HG03457 (cell line): ENCODE measurements around the gene NPIPA3.
"Not testable (repeated sequence)": the region's sequence is repeated elsewhere in the genome, so short reads cannot be mapped to it uniquely, and the experiment has no call there.

ENCODE experiments used
- ATAC-seq: cut with Tn5 transposase; IDR thresholded peaks from one replicate; pipeline ENCODE4 v1.9.1; 2021; ENCODE audit warnings: moderate number of reproducible peaks; ENCODE audit not compliant: unreplicated experiment

The NPIPA3 gene

DNA sequence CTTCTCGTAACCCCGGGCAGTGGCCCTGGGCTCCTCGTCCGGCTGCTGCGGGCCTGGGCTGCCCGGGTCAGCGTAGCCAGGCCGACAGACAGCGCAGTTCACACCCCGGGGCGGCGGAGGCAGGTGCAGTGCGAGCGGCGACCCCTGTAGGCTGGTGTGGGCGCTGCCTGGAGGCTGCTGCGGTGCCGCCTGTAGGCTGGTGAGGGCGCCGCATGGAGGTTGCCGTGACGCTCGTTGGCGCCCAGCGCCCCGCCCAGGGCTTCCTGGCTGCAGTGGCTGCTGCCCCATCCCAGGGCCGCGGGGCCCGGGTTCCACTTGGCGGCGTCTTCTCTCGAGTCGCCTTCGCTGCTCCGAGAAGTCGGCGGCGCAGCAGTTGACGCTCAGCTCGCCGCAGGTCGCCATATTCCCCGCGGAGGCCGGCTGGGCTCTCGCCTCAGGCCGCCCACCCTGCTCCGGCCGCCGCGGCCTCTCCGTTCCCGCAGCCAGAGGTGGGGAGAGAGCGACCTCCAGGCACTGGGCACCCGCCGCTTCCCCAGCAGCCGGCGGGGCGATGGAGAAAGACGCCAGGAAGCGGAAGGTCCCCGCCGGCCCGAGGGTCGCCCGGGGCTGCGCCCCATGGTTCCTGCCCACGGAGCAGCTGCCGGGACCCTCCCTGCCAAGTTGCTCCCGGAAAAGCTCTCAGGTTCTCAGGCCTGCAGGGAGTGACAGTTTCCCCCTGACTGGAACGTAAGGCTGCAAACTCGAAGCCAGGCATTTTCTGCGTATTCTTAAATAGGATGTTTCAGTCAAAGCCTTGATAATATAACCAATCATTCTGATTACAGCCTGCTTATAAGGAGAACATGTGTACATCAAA, at the start of gene NPIPA3:
Gene NPIPA3 (plus strand): TSS at position 256 of the 856 bp plus-strand sequence. CDS start 5,533 bp downstream, outside the sequence.
- ATAC-seq, result peak; percentile 98

DNA sequence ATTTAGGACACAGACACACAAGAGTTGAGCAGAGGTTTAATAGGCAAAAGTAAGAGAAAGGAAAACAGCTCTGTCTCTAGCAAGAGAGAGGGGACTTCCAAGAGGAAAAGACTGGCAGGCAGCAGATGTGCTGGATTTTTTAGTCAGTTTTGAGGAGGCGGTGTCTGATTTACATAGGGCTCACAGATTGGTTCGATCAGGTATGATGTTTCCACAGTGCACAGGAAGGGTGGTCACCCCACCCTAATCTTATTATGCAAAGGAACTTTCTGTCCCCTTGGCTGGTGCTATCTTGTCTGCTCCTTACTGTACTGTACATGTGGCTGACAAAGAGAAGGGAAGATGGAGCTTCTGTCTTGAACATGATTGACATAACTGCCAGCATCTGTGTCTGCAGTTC, 45.1 kb upstream of the NPIPA3 start:
- no peak for ATAC-seq

DNA sequence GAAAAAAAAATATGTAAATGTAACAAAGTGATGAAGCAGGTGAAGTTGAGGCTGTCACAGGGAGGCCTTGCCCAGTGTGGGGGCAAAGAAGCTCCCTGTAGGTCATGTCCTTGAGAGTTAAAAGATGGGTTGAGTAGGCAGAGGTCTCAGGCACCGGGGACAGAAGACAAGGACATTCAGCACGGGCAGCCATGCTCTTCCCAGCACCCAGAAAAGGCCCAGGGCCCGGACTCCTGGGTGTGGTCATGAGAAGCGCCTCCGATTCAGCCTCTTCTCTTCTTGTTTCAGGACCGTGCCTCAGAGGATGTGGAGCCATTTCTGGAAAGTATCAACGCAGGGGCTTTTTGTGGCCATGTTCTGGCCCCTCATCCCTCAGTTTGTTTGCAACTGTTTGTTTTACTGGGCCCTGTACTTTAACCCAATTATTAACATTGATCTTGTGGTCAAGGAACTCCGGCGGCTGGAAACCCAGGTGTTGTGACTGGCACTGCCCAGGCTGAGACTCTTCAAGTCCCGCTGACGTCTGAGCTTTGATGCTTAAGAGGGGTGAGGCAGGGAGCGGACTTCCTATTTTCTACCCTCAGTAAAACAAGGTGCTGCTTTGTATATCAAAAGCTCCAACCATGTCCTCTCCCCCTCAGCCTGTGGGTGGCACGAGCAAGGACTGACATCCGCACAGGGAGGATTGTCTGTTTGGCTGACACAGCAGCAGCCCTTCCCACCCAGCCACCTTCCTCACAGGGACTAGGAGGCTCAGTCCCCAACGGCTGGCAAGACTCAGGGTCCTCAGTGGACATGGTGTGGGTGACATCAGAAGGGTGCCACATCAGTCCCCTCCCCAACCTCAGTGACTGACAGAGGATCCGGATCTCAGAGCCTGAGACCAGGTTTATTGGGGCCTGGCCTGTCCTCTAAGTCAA, 35.6 kb upstream of the NPIPA3 start:
- no peak for ATAC-seq

DNA sequence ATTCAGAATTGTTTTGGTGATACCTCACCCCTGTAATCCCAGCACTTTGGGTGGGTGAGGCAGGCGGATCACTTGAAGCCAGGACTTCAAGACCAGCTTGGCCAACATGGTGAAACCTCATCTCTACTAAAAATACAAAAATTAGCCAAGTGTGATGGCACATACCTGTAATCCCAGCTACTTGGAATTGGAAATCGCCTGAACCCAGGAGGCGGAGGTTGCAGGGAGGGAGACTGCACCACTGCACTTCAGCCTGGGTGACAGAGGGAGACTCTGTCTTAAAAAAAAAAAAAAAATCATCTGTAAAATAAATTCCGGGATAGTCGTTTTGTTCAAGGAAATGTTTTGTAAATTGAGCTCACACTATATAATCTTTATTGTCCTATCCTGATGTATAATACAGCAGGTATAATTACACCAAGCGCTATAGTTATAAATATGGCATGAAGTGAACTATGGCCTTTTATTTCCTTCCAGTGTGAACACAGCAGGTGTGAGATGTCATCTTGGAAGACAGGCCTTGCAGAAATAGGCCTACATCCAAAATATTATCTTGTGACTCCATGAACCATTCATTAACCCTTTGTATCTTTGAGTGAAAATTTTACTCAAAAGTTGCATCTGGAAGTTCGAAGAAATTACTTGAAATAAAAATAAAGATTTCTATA, 34.5 kb upstream of the NPIPA3 start:
- ATAC-seq, result no peak

DNA sequence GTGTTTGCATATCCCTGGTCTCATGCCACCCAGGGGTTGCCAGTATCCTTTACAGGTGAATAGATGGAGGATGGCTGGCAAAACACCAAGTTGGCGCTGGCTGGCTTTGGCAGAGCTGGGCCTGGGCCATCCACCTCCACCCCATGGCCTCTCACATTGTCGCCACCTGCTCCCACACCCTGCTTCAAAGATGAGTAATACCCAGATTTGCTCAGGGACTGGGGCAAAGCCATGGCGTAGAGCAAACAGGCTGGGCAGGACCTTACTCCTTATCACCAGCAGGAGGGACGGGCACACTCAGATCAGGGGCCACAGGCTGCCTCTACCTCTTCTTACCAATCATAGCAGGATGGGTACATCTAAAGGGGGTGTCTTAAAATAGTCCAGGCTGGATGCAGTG, 33.4 kb upstream of the NPIPA3 start:
- no peak for ATAC-seq

DNA sequence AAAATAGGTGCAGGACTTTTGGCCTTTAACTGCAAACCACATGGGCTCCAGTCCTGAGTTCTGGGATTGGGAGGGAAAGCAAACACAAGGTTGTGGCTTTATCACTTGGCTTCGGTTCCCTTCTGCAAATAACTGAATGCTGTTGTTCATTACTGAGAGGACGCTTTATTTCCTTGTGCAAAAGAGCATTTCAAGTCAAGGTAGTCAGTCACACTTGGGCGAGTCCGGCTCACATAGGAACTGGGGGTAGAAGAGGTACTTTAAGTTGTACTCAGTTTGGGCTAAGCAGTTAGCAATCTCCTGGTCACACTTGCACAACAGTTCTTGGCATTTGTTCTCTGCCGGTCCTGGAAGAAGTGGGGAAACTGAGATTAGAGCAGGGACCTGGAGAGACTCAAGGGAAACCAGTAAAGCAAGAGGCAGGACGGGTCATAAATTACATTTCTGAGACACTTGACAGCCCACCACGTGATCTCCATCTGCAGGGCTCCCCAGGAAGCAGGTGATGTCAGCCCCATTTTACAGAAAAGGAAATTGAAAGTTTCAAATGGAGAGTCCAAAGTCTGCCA, 30.7 kb upstream of the NPIPA3 start:
- no peak for ATAC-seq

DNA sequence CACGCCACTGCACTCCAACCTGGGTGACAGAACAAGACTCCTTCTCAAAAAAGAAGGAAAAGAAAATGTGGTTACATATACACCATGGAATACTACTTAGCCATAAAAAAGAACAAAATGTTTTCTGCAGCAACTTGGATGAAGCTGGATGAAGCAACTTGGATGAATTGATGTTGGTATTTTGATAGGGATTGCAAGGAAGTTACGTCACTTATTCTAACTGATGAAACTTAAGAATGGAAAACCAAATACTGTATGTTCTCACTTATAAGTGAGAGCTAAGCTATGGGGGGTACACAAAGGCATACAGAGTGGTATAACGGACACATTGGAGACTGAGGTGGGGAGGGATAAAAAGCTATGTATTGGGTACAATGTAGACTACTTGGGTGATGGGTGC, 26.6 kb upstream of the NPIPA3 start:
- ATAC-seq, result no peak

DNA sequence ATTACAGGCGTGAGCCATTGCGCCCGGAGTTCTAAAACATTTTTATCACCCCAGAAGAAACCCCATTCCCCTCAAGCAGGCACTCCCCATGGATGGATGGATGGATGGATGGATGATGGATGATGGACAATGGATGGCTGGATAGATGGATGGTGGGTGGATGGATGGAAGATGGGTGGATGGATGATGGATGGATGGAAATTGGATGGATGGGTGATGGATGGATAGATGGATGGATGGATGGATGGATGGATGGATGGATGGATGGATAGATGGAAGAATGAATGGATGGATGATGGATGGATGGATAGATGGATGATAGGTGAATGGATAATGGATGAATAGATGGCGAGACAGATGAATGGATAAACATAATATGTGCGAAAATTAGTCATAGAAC, 25.6 kb upstream of the NPIPA3 start:
- ATAC-seq, result no peak

DNA sequence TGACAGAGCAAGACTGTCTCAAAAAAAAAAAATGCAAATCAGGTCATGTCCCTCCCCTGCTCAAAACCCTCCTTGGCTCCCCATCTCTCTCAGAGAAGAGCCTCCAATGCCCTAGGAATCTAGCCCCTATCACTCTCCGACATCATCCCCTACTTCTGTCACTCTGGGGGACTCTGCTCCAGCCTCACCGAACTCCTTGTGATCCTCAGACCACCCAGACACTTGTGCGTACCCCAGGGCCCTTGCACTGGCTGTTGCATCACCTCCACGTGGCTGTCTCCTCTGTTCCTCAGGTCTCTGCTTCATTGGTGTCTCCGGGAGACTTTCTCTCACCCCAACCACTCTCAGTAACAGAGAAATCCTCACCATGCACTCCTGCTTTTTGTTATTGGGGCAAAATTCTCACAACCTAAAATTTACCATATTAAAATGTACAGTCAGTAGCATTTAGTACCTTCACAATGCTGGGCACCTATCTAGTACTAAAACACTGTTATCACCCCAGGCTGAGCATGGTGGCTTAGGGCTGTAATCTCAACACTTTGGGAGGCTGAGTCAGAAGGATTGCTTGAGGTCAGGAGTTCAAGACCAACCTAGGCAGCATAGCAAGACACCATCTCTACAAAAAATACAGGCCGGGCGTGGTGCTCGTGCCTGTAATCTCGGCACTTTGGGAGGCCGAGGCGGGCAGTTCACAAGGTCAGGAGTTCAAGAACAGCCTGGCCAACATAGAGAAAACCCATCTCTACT, 24.3 kb upstream of the NPIPA3 start:
- no peak for ATAC-seq

DNA sequence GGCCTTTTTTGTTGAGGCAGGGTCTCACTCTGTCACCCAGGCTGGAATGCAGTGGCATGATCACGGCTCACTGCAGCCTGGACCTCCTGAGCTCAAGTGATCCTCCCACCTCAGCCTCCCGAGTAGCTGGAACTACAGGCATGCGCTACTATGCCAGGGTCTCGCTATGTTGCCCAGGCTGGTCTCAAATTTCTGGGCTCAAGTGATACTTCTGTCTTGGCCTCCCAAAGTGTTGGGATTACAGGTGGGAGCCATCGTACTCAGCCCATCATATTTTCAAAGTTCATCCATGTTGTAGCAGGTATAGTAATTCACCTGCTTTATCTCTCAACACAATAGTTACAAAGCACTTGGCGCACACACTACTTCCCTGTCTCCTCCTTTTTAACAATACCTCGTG, 22.8 kb upstream of the NPIPA3 start:
- not testable (repeated sequence) for ATAC-seq

DNA sequence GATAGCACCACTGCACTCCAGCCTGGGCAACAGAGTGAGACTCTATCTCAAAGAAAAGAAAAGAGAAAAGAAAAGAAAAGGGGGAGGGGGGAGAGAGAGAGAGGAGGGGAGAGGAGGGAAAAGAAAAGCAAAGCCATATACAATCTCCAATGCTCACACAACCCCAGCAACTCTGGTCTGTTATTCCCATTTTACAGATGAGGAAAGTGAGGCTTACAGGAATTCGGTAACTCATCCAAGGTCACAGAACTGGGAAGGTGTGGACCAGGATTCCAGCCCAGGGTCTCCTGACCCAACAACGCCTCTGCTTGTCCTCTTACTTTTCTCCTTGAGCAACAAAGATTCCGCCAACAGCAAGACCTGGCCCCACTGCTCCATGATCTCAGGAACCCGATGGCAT, 22.1 kb upstream of the NPIPA3 start:
- no peak for ATAC-seq

DNA sequence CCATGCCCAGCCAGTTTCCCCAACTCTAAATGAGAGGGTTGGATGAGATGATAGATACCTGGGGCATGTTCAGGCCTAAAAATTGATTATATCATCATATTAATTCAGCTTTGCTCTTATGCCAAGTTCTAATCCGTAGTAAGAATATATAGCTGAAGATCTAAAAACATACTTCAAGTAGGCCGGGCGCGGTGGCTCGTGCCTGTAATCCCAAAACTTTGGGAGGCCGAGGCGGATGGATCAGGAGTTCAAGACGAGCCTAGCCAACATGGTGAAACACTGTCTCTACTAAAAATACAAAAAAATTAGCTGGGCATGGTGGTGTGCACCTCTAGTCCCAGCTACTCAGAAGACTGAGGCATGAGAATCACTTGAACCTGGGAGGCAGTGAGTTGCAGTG, 21.1 kb upstream of the NPIPA3 start:
- ATAC-seq, result no peak

DNA sequence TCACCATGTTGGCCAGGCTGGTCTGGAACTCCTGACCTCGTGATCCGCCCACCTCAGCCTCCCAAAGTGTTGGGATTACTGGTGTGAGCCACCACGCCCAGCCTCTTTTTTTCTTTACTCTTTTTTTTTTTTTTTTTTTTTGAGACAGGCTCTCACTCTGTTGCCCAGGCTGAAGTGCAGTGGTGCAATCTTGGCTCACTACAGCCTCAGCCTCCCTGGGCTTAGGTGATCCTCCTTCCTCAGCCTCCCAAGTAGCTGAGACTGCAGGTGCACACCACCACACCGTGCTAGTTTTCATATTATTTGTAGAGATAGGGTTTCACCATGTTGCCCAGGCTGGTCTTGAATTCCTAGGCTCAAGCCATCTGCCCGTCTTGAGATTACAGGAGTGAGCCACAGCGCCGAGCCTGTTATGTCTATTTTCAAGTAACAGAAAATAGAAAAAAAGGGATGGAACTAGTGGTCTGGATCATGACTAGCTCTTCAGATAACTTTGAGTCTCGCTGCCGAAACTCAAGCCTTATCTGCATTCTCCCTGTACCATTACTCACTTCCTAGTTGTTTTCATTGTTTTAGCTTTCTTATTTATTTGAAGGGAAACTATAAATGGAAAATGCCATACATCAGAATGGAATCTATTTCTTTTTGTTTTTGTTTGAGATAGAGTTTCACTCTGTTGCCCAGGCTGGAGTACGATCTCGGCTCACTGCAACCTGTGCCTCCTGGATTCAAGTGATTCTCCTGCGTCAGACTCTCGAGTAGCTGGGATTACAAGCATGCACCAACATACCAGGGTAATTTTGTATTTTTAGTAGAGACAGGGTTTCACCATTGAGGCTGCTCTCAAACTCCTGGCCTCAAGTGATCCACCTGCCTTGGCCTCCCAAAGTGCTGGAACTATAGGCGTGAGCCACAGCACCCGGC, 17.1 kb upstream of the NPIPA3 start:
- not testable (repeated sequence) for ATAC-seq

DNA sequence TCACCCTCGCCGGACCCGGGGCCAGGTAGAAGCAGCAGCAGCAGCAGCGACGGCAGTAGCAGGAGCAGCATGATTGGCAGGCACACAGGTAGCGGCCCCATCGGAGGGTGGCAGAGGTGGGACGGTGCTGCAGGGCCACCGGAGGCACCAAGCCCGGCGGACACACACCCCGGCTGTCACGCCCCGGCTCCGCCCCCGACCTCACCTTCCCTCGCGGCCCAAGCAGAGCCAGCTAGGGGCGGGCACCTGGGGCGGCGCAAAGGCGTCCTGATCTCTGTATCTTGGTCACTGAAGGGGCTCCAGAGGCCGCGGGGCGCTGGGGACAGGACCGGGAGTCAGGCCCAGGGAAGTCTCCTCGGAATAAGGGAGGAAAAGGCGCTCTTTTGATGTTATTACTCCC, 9.1 kb upstream of the NPIPA3 start, which contains the start of gene PLA2G10:
Gene PLA2G10 (minus strand): TSS at position 180 of the 400 bp plus-strand sequence. CDS start 79 bp downstream, at position 101.
- ATAC-seq, result not testable (repeated sequence)

DNA sequence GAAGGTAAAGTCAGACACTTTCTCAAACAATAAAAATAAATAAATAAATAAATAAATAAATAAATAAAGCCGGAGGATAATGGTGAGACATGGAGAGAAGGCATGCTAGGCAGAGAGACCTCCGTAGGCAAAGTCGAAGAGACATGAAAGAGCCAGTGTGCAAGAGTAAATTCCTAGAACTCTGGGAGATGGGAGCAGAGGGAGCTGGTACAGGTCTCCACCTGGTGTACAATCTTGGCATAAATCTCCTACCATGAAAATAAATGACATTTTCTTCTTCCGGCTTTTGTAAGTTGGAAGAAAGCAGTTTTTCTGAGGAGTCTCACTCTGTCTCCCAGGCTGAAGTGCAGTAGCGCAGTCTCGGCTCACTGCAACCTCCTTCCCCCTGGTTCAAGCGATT, 1.4 kb upstream of the NPIPA3 start:
- not testable (repeated sequence) for ATAC-seq

DNA sequence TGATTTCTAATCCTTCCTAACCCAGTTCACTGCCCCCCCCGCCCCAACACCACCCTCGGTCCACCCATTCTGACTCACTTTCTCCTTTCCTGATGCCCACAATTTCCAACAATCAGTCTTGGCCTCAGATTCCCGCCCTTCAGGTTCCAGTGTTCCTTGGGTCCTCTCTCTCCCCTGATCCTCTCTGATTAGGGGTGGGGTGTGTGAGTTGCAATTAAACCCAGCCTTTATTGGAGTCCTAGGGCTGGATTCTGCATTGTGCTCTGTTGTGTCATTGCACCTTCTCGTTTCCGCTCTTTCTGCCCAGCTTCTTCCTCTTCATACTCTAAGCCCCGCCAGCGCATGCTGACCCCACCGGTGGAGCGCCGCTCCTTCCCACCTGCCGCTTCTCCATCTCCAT, 539 bp upstream of the NPIPA3 start:
- not testable (repeated sequence) for ATAC-seq

DNA sequence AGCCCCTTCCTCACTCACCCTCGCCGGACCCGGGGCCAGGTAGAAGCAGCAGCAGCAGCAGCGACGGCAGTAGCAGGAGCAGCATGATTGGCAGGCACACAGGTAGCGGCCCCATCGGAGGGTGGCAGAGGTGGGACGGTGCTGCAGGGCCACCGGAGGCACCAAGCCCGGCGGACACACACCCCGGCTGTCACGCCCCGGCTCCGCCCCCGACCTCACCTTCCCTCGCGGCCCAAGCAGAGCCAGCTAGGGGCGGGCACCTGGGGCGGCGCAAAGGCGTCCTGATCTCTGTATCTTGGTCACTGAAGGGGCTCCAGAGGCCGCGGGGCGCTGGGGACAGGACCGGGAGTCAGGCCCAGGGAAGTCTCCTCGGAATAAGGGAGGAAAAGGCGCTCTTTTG, 30.0 kb downstream of the NPIPA3 start:
- ATAC-seq, result not testable (repeated sequence)

DNA sequence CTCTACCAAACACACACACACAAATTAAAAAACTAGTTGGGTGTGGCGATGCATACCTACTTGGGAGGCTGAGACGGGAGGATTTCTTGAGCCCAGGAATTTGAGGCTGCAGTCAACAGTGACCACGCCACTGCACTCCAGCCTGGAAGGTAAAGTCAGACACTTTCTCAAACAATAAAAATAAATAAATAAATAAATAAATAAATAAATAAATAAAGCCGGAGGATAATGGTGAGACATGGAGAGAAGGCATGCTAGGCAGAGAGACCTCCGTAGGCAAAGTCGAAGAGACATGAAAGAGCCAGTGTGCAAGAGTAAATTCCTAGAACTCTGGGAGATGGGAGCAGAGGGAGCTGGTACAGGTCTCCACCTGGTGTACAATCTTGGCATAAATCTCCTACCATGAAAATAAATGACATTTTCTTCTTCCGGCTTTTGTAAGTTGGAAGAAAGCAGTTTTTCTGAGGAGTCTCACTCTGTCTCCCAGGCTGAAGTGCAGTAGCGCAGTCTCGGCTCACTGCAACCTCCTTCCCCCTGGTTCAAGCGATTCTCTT, 37.7 kb downstream of the NPIPA3 start:
- ATAC-seq, result not testable (repeated sequence)

DNA sequence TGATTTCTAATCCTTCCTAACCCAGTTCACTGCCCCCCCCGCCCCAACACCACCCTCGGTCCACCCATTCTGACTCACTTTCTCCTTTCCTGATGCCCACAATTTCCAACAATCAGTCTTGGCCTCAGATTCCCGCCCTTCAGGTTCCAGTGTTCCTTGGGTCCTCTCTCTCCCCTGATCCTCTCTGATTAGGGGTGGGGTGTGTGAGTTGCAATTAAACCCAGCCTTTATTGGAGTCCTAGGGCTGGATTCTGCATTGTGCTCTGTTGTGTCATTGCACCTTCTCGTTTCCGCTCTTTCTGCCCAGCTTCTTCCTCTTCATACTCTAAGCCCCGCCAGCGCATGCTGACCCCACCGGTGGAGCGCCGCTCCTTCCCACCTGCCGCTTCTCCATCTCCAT, 38.6 kb downstream of the NPIPA3 start:
- not testable (repeated sequence) for ATAC-seq
